ENCODE data around the gene RBP3.

- TF ChIP-seq, protein P1, sequence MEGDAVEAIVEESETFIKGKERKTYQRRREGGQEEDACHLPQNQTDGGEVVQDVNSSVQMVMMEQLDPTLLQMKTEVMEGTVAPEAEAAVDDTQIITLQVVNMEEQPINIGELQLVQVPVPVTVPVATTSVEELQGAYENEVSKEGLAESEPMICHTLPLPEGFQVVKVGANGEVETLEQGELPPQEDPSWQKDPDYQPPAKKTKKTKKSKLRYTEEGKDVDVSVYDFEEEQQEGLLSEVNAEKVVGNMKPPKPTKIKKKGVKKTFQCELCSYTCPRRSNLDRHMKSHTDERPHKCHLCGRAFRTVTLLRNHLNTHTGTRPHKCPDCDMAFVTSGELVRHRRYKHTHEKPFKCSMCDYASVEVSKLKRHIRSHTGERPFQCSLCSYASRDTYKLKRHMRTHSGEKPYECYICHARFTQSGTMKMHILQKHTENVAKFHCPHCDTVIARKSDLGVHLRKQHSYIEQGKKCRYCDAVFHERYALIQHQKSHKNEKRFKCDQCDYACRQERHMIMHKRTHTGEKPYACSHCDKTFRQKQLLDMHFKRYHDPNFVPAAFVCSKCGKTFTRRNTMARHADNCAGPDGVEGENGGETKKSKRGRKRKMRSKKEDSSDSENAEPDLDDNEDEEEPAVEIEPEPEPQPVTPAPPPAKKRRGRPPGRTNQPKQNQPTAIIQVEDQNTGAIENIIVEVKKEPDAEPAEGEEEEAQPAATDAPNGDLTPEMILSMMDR (conservative IDR thresholded peaks at IDR 0.05 in 1 of 2, IDR thresholded peaks at IDR 0.05 in 1 of 2; ENCODE audit: low read depth in 1 of 2, low read length in 2 of 2), result no peak
- TF ChIP-seq EZH2 (IDR thresholded peaks at IDR 0.05; ENCODE audit: low read length, missing control alignments), result no peak
These were observed 21.2 kb upstream of the RBP3 start for GRCh38 chr10:47326927-47327330.

All from fibroblast of lung (primary cell).